Stimulated activated CD4-positive, alpha-beta T cell treated with anti-CD3 and anti-CD28 coated beads, Interleukin-15, amount 100 ng/mL, for 24 hours (primary cell): ENCODE results near the gene GLCCI1.
"Not testable (repeated sequence)": the region's sequence is repeated elsewhere in the genome, so short reads cannot be mapped to it uniquely, and the experiment has no call there.

Experiments used
- DNase-seq: peaks from one replicate; pipeline ENCODE4 v3.0.0-alpha.2; 2020

GLCCI1 gene

DNA sequence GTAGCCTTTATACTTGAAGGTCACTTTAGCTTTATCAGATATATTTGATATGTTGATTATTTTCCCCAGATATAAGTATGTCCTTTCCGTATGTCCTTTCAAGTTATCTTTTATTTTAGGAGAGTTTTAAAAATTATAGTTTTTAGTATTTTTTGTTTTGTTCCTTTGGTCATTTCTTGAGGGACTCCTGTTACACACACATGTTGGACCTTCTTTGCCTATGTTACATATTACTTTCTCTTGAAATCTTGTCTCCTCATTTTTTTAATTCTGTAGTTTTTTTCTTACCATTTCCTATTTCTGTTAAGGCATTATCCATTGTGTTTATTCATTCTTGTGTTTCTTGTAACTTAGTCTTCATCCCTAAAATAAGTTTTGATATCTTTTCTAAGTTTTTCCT, 23.9 kb downstream of the GLCCI1 start:
- DNase-seq = no peak

DNA sequence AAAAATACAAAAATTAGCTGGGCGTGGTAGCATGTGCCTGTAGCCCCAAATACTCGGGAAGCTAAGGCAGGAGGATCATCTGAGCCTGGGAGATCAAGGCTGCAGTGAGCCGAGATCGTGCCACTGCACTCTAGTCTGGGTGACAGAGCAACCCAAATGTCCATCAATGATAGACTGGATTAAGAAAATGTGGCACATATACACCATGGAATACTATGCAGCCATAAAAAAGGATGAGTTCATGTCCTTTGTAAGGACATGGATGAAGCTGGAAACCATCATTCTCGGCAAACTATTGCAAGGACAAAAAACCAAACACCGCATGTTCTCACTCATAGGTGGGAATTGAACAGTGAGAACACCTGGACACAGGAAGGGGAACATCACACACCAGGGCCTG, 26.8 kb downstream of the GLCCI1 start:
- not testable (repeated sequence) for DNase-seq

DNA sequence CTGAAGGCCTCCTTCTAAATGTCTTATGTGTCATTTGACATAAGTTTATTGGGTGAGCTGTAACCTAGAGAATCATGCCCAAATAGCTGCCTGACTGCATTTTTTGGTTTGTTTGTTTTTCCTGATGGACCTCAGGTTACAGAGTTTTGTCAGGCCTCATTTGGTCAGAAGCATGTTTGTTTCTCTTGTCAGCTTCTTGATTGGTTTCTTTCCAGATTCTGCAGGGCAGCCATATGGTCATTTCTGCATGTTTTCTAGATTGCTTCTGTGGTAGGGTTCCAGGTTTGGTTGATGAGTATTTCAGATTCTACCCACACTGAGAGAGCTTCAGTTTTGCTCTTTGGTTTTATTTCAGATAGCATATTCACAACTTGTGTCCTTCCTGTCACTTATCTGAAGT, 28.0 kb downstream of the GLCCI1 start:
- no peak for DNase-seq

DNA sequence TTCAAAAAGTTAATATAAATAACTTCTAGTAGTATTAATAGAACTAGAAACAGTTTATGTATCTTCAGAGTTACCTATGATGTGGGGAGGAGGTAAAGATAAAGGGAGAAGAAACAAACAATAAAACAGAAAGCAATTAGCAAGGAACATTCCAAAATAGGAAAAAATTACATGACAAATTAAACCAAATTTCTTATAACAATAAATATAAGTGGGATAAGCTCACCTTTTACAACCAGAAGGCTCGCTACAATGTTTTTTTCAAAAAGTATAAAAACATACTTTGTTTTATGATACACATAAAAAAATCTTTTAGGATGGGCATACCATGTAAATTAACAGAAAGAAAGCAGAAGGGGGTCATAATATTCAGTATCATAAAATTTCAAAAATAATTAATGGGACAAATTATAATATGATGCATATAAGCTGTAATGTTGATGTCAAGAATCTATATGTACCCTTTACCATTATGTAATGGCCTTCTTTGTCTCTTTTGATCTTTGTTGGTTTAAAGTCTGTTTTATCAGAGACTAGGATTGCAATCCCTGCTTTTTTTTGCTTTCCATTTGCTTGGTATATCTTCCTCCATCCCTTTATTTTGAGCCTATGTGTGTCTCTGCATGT, 31.8 kb downstream of the GLCCI1 start:
- no peak for DNase-seq

DNA sequence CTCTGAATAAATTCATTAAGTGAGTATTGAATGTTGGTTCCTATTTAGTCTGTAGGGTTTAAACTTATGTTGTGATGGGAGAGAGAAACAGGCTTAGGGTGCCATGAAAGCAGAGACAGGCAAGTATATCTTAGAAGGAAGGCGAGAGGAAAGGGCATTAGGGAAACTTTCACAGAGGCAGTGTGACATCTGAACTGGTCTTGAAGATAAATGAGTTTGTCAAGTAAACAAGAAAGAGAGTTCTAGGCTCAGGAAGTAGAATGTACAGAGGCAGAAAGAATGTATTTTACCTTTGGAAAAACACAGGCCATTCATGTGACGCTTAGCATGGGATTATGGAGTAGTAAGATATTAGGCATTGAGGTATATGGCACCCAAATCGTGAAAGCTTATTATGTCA, 34.5 kb downstream of the GLCCI1 start:
- DNase-seq = no peak

DNA sequence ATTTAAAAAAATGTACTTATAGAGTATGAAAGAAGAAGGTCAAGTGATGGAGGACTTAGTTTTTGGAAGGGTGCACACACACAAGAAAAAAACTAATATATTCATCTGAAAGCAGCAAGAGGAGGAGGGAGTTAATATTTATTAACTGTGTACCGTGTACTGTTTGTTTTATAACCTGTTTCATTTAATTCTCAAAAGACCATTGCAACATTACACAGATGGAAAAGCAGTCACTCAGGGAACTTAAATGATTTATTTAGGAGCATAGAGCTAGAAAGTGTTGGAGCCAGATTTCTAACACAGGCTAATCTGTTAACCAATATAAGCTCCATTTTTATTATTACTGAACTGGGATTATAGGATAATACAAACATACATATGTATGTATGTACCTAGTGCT, 36.7 kb downstream of the GLCCI1 start:
- DNase-seq = no peak

DNA sequence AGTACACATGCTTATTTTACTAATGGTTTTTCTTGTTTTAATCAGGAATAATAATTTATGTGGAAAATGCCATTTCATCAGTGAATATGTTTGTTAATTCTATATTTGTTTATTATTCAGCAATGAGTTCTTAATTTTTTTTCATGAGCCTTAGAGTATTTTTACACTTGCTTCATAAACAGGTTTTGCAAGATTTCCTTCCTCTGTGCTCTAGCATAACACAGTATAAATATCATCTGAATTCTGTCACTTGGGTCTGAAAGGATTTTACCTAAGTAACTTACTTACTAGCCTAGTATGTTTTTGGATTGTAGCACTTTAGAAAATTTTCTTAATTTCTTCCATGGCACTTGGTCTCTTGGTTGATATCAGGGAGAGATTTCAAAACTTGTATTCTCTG, 45.8 kb downstream of the GLCCI1 start:
- DNase-seq = no peak

DNA sequence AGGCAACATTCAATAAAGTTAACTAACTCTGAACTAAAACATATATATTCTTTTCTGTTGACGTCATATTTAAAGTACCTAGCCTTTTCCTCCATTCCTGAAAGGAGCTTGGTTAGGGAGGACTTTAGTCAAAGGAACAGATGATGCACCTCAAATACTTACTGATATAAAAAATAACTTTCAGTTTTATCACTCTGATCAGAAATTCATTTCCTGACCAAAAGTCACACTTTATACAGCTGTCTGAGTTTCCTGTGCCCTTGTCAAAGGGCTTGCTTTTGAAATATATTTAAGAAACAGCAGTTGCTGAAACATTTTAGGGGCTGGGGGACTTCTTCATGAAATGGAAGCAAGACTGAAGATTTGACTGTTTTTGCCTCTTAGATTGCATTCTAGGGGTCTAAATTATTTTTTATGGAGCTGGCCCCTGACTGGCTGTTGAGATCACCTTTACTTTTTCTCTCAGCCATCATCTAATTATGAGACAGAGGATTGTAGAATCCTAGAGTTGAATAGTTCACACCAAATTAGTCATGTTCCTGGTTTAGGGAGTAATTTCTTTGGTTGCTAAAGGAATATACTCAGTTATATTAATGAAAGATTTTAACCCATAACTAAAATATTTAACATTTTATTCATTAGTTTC, 46.6 kb downstream of the GLCCI1 start:
- no peak for DNase-seq

DNA sequence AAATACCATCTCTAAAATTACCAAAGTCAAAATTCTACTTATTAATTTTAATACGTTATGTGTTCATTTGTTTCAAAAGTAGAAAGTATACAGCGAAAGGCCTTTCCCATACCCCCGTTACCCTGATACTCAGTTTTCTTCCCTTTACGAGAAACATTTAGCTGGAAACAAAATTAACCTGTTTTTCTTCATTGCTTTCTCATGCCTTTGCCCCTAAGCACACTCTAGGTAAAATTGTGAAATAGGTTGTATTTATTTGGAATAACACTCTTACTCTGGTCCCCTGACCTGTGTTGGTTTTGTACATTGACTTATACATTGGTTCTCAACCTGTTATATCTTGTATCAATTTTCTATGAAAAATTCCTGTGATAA, 47.1 kb downstream of the GLCCI1 start:
- no peak for DNase-seq

DNA sequence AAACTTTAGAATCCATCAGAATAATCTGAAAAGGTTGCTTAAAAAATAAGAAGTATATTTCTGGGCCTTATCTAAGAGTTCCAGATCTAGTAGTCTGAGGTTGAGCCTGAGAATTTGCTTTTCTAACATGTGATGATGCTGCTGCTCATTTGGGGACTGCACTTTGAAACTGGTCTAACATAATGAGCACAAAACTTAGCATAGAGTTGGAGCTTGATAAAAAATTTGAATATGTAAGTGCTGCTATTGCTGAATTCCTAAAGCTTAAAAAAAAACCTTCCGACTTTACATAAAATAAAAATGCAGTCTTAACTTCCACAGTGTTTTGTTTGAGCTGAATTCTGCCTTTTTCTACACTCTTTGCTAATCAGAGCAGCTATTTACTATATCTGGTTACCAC, 48.8 kb downstream of the GLCCI1 start:
- no peak for DNase-seq

DNA sequence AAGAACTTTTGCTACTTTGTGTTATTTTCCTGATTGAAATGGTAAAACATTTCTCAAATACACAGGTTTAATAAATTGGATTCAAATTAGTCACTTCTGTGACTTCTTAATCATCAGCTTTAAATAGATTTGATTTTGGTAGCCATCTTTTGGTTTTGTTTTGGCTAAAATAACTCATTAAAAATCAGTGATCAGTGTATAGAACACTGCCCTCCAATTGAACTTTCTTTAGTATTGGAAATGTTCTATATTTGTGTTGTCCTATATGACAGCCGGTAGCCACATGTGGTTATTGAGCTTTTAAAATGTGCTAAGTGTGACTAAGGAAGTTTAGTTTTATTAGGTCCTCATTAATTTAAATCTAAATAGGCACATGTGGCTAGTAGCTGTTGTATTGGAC, 50.4 kb downstream of the GLCCI1 start:
- no peak for DNase-seq

DNA sequence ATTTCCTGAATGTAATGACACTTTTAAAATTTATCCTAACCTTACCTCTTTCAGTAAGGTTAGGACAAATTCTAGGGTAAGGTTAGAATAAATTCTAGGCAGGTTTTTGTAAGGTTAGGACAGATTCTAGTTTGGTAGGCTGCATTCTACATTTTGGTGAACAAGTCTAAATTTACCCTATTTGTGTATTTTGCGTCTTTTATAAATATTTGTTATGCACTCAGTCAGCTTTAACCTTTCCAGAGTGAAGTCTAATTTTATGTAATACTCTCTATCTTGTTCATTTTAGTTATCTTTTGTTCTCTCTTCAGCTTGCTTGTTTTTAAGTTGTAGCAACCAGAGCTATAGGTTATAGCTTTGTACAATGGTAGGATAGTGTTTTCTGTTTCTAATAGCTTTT, 54.0 kb downstream of the GLCCI1 start:
- DNase-seq = no peak

DNA sequence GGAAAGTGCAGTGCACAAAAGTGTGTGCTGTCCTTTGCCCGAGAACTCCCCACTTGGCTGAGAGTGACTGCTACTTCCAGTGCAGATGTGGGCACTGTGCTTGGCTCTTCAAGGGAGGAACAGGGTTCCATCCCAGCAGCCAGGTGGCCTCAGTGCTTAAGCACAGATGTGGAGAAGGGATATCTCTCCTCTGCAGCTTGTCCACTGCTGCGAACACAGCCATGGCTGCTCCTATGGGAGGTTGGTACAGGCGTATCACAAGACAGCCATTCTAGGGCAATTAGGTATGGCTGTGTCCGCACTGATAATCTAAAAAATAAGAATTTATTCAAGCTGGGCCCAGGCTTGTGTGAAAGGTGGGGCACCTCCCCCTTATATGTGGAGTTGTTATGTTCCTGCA, 66.6 kb downstream of the GLCCI1 start:
- no peak for DNase-seq

DNA sequence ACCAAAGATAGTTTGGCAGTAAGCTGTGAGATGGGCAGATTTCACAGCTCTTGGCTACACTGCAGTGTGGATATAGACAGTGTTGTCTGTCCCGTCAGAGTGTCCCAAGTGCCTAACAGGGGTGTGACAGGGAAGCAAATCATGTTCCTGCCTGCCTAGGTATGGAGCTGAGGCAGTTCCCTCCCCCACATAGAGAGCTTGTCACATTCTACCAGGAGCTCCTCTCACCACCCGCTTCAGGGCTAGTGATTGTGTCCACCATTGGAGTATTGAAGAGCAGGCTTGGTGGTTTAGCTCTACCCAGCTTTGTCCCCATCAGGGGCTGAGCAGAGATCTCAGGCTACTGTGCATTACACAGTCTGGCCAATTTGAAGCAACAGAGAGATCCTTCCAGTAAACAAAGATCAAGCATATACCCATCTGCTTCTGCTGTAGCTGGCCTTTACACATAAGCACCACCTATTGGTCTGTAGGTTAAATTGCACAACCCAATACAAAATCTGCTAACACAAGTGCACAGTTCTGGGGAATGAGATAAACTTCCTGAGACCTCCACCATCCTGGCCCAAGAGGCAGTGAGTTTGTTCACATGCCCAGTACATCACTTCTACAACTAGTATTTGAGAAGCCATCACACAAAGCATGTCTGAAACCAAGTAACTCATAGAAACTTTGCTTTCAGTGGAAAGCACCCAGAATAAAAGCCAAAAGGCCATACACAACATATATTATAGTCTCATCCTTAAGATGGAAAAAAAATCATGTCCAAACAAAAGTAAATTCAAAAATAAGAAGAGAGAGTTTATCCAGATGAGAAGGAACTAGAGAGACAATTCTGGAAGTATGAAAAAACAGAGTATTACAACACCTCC, 67.3 kb downstream of the GLCCI1 start:
- DNase-seq = no peak

DNA sequence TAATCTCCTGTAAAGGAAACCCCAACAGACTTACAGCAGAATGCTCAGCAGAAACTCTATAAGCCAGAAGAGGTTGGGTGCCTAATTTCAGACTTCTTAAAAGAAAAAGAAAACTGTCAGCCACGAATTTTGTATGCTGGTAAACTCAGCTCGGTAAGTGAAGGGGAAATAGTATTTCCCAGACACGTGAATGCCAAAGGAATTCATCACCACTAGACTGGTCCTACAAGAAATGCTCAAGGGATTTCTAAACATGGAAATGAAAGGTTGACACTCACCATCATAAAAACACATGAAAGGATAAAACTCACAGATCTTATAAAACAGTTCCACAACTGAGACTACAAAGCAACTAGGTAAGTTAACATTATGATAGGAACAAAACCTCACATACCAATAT, 68.6 kb downstream of the GLCCI1 start:
- DNase-seq = no peak

DNA sequence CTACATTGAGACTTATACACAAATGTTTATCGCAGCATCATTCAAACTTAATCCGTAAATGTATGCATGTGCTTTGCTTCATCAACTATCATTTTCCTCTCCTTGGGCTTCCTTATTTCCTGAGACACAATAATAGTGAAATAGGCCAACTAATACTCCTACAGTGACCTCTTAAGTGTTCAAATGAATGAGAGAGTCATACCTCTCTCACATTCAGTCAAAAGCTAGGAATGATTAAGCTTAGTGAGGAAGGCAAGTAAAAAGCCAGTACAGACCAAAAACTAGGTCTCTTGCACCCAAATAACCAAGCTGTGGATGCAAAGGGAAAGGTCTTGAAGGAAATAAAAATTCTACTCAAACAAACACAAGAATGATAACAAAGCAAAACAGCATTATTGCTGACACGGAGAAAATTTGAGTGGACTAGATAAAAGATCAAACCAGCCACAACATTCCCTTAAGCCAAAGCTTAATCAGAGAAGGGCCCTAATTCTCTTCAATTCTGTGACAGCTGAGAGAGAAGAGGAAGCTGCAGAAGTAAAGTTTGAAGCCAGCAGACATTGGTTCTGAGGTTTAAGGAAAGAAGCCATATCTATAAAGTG, 72.3 kb downstream of the GLCCI1 start:
- no peak for DNase-seq

DNA sequence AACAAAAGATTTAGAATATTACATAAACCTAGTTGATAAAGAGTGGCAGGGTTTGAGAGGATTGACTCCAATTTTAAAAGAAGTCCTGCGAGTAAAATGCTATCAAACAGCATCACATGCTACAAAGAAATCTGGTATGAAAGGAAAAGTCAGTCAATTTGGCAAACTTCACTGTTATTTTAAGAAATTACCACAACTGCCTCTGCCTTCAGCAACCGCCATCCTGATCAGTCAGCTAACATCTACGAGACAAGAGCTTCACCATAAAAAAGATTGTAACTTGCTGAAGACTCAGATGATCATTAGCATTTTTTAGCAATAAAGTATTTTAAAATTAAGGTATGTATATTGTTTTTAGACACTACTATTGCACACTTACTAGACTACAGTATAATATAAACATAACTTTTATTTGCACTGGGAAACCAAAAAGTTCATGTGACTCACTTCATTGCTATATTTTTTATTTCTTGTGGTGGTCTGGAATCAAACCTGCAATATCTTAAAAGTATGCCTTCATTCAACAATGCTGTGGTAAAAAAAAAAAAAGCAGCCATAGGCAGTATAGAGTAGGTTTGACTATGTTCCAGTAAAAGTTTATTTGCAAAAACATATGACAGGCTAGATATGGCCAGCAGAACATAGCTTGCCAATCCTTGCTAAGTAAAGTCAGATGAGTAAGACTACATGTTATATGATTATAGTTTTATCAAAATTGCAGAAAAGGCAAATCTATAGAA, 74.4 kb downstream of the GLCCI1 start:
- DNase-seq = no peak

DNA sequence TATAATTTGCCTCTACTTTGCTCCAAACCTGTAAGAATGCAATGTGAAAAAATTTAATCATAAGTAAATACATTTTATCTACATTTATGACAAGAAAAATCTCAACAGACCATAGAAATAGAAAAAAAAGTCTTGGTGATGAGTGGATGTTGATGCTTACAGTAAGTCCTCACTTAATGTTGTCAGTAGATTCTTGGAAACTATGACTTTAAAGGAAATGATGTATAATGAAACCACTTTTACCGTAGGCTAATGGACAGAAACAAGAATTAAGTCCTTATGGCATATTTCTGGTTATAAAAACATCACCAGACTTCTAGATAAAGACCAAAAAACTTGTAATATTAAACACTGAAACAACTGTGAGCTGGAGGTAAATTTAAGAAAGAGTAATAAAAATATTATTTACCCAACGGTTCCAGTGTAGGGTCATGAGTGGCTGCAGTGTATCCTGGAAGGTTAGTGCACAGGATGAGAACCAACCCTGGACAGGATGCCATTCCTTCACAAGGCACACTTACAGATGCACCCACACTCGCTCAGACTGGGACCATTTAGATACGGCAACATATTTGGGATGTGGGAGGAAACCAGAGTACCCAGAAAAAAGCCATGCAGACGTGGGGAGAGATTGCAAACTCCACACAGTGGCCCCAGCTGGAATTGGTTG, 76.3 kb downstream of the GLCCI1 start:
- DNase-seq = no peak

DNA sequence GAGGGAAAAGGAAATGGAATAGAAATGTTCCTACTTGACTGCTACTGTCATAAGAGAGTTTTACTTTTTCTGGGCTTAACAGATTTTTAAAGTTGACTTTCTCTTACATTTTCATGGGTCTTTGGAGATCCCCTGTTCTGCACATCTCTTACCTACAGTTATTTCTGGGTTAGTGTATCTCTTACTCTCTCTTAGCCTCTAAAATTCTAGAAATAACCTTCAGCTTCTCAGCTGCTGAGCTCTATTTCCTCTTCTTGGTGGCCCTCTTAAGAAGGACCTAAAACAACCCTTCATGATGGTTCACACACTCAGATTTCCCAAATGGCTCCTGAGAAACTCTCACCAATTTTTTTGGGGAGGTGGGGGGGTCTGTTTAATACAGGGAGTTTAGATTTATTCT, 79.5 kb downstream of the GLCCI1 start:
- not testable (repeated sequence) for DNase-seq

DNA sequence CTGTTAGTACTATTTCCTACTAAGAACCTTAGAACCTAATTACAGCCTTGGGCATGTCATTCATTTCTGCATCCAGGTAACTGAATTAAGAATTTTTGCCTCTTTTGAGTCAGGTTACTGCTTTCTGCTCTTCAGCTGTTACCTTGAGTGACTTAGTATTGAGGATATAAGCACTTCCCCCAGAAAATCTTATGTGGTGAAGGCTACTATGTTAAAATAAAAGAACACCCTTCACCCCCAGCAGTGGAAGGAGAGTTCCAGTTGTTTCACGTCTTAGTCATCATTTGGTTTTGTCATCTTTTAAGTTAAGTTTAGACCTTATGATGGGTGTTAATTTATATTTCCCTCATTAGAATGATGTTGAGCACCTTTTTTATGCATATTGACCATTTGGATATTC, 82.8 kb downstream of the GLCCI1 start:
- no peak for DNase-seq

DNA sequence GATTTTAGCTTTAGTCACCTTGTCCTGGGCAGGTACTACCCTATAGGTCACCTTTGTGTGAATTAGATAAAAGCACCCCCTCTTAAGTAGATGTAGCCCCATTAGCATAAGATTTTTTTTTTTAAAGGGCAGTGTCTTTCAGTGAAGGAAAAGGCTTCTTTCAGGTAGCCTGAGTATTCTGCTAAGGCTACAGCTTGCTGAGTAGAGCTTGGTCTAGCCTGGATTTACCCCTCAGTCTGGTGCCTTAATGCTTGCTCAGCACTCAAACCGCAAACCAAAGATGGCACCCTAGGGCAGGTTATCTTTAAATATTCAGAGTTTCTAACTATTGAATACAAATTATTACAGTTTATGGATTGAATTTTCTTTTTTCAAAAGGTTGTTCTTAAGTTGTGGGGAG, 83.4 kb downstream of the GLCCI1 start:
- DNase-seq = no peak

DNA sequence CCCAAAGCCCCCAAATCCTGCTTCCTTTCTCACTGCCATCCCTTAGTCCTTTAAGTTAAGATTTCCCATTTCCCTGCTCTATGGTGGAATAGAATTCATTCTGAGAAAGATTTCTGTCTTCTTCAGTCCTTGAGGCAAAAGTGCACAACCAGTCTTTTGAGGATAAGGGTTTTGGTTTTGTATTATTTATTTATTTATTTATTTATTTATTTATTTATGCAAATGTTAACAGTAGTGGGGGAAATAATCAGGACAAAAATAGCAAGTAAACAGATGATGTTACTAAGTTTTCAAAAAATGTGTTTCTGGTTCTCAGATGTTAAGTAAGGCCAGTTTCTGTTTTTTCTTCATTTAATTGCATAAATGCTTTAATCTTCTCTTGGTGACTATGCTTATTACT, 84.2 kb downstream of the GLCCI1 start:
- no peak for DNase-seq

DNA sequence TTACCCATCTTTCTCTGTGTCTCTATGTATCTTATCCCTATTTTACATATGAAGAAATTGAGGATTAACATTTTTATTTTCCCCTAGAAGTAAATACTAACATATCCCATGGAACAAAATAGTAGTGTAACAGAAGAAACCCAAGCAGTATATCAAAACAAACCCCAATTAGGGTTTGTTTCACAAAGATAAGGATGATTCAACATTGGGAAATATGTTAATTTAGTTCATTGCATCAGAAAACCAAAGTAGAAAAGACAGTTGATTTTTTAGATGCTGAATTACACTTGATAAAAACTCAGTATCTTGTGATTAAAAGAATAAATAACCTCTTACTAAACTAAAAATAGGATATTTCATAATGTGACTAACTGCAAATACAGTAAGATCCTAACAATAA, 87.8 kb downstream of the GLCCI1 start:
- no peak for DNase-seq
